HCT116 (cell line): ENCODE measurements around the gene DLEC1. TPM values are rescaled to one million over a fixed set of nuclear protein-coding genes. Genes with fewer than 3 reads are reported as not detected.

ENCODE experiments used
- ATAC-seq: fragments of 200-7000 bp; cut with Tn5 transposase; 2 replicates; pipeline ENCODE4 v1.9.1; 2020; ENCODE audit warnings: mild to moderate bottlenecking, moderate library complexity
- BruUV-seq: library from RNA; stranded (reverse); fragments of 400-500 nt; replicated peaks from 2 replicates; lab custom pipeline; 2021; lab: Mats Ljungman, UMichigan
- CTCF ChIA-PET: fragments of 300-600 bp; sonication (Branson Sonifier 250); formaldehyde crosslinking; loops from one replicate; lab custom pipeline; 2021; ENCODE audit warnings: antibody characterized with exemption; lab: Charles Lee
- POLR2A ChIA-PET: fragments of 300-600, 350-600 bp; sonication (Branson Sonifier 250); formaldehyde crosslinking; loops from one replicate; lab custom pipeline; 2021; ENCODE audit warnings: antibody characterized with exemption; lab: Charles Lee
- RAD21 ChIA-PET, 2 experiments: fragments of 300-600 bp; sonication (Branson Sonifier 250); formaldehyde crosslinking; loops; one replicate each; lab custom pipeline; 2023; ENCODE audit warnings: low total read pairs in 2 of 2; ENCODE audit not compliant: uncharacterized antibody in 2 of 2, unreplicated experiment in 2 of 2, low non-redundant PET in 1 of 2; lab: Charles Lee
- DNase-seq: peaks from one replicate; pipeline ENCODE4 v3.0.0-alpha.2; 2010; ENCODE audit warnings: low read depth, low spot score
- H2AFZ ChIP-seq: fragments of 200-600 bp; shearing (Covaris generic), sonication (generic); 2 replicates; pipeline ENCODE4 v1.6.1; 2017; ENCODE audit warnings: low read depth, mixed run types, mixed read lengths, antibody characterized with exemption, low read length; ENCODE audit not compliant: poor library complexity, severe bottlenecking
- H3K27ac ChIP-seq: 2 replicates; pipeline ENCODE4 v1.5.1; 2012; ENCODE audit warnings: low read depth, low read length
- H3K27me3 ChIP-seq: fragments of 200-600 bp; sonication (generic); 2 replicates; pipeline ENCODE4 v1.6.1; 2016; ENCODE audit warnings: mixed run types, low read length, mixed read lengths; ENCODE audit not compliant: insufficient read depth
- H3K36me3 ChIP-seq, 2 experiments: fragments of 200-500 bp in 1 of 2; fragments of 200-600 bp in 1 of 2; sonication (Bioruptor generic) in 1 of 2; sonication (generic) in 1 of 2; 2 replicates each; pipeline versions ENCODE4 v1.5.1 to v1.6.1; 2014 to 2016; ENCODE audit warnings: low read length in 2 of 2, inconsistent platforms in 1 of 2, mixed read lengths in 1 of 2, mixed run types in 1 of 2; ENCODE audit not compliant: insufficient read depth in 2 of 2, control insufficient read depth in 1 of 2
- H3K4me1 ChIP-seq, 2 experiments: fragments of 200-600 bp in 1 of 2; sonication (generic) in 1 of 2; 2 replicates each; pipeline versions ENCODE4 v1.5.1 to v1.6.1; 2012 to 2017; ENCODE audit warnings: low read length in 2 of 2, inconsistent platforms in 1 of 2, mild to moderate bottlenecking in 1 of 2, mixed read lengths in 1 of 2, mixed run types in 1 of 2, moderate library complexity in 1 of 2; ENCODE audit not compliant: insufficient read depth in 2 of 2, control insufficient read depth in 1 of 2
- H3K4me2 ChIP-seq: fragments of 200-600 bp; sonication (generic); 2 replicates; pipeline ENCODE4 v1.6.1; 2017; ENCODE audit warnings: mixed run types, low read length, mixed read lengths
- H3K4me3 ChIP-seq, 2 experiments: fragments of 200-600 bp in 1 of 2; sonication (generic) in 1 of 2; replicated peaks in 1 of 2; 2 replicates each; pipeline ENCODE4 v1.5.1; 2011 to 2016; ENCODE audit warnings: low read length in 2 of 2, control low read depth in 1 of 2, low read depth in 1 of 2, mild to moderate bottlenecking in 1 of 2, mixed read lengths in 1 of 2, mixed run types in 1 of 2
- H3K79me2 ChIP-seq: fragments of 200-600 bp; sonication (generic); 2 replicates; pipeline ENCODE4 v1.6.1; 2017; ENCODE audit warnings: mild to moderate bottlenecking, mixed run types, low read length, moderate library complexity, mixed read lengths; ENCODE audit not compliant: insufficient read depth
- H3K9ac ChIP-seq: fragments of 200-600 bp; sonication (generic); 2 replicates; pipeline ENCODE4 v1.6.1; 2016; ENCODE audit warnings: low read length, mixed read lengths
- H3K9me2 ChIP-seq: fragments of 200-600 bp; sonication (generic), shearing (Covaris generic); 2 replicates; pipeline ENCODE4 v1.6.1; 2017; ENCODE audit warnings: mixed run types, mild to moderate bottlenecking, moderate library complexity; ENCODE audit not compliant: insufficient read depth
- H3K9me3 ChIP-seq, 2 experiments: fragments of 200-500 bp in 1 of 2; fragments of 200-600 bp in 1 of 2; sonication (Bioruptor generic) in 1 of 2; sonication (generic) in 1 of 2; 2 replicates each; pipeline ENCODE4 v1.6.1; 2014 to 2017; ENCODE audit warnings: low read length in 2 of 2, mixed read lengths in 2 of 2, inconsistent platforms in 1 of 2, low read depth in 1 of 2, mild to moderate bottlenecking in 1 of 2, mixed run types in 1 of 2, moderate library complexity in 1 of 2; ENCODE audit not compliant: control insufficient read depth in 1 of 2, insufficient read depth in 1 of 2
- H4K20me1 ChIP-seq: fragments of 200-600 bp; sonication (generic), shearing (Covaris generic); 2 replicates; pipeline ENCODE4 v1.6.1; 2017; ENCODE audit warnings: mixed run types, mild to moderate bottlenecking, moderate library complexity; ENCODE audit not compliant: insufficient read depth
- ATF3 ChIP-seq: IDR thresholded peaks from 2 replicates; pipeline ENCODE4 v1.6.1; 2012
- CBX3 ChIP-seq: IDR thresholded peaks from 2 replicates; pipeline ENCODE4 v1.6.1; 2012; ENCODE audit warnings: low read depth
- CEBPB ChIP-seq: IDR thresholded peaks from 2 replicates; pipeline ENCODE4 v1.6.1; 2012; ENCODE audit warnings: low read depth
- EGR1 ChIP-seq: IDR thresholded peaks from 2 replicates; pipeline ENCODE4 v1.6.1; 2012; ENCODE audit warnings: low read depth
- ELF1 ChIP-seq: IDR thresholded peaks from 2 replicates; pipeline ENCODE4 v1.6.1; 2012; ENCODE audit warnings: low read depth, borderline replicate concordance
- EZH2 ChIP-seq: fragments of 200-600 bp; sonication (generic); IDR thresholded peaks from 2 replicates; pipeline ENCODE4 v1.6.1; 2017; ENCODE audit warnings: antibody characterized with exemption, mixed run types
- EZH2phosphoT487 ChIP-seq: fragments of 200-600 bp; IDR thresholded peaks from 2 replicates; pipeline ENCODE4 v1.6.1; 2018; ENCODE audit warnings: antibody characterized with exemption, borderline replicate concordance
- JUND ChIP-seq: IDR thresholded peaks from 2 replicates; pipeline ENCODE4 v1.6.1; 2012
- POLR2A ChIP-seq: IDR thresholded peaks from 2 replicates; pipeline ENCODE4 v1.7.0; 2011; ENCODE audit warnings: borderline replicate concordance; ENCODE audit not compliant: insufficient read depth, insufficient read length; ENCODE audit errors: extremely low read depth
- RAD21 ChIP-seq: IDR thresholded peaks from 2 replicates; pipeline ENCODE4 v1.6.1; 2012; ENCODE audit warnings: low read depth, mild to moderate bottlenecking
- SIN3A ChIP-seq: IDR thresholded peaks from 2 replicates; pipeline ENCODE4 v1.6.1; 2012; ENCODE audit warnings: low read depth
- SP1 ChIP-seq: IDR thresholded peaks from 2 replicates; pipeline ENCODE4 v1.6.1; 2012; ENCODE audit warnings: low read depth
- YY1 ChIP-seq: IDR thresholded peaks from 2 replicates; pipeline ENCODE4 v1.6.1; 2011; ENCODE audit warnings: low read length, low read depth, moderate library complexity, mild to moderate bottlenecking; ENCODE audit not compliant: insufficient replicate concordance; ENCODE audit errors: extremely low read depth
- ZFX ChIP-seq: fragments of 450-650 bp; IDR thresholded peaks from 2 replicates; pipeline ENCODE4 v1.6.1; 2017
- ZNF274 ChIP-seq: fragments of 200-500 bp; sonication (Bioruptor generic); IDR thresholded peaks from 2 replicates; pipeline ENCODE4 v1.6.1; 2014; ENCODE audit warnings: mild to moderate bottlenecking, low read depth, low read length, inconsistent platforms
- intact Hi-C: fragments of 100-400 bp; cut with micrococcal nuclease; formaldehyde crosslinking; loops from 2 replicates; pipeline ENCODE4 v1.10.0; 2022
- total RNA-seq: library from RNA; stranded (reverse); gene quantifications from one replicate; pipeline ENCODE4 v1.2.1, GENCODE V29; 2021; ENCODE audit not compliant: unreplicated experiment
- TF ChIP-seq, protein P1 (sequence below), 3 experiments: fragments of 200-600 bp in 1 of 3; sonication (generic) in 1 of 3; IDR thresholded peaks in 2 of 3; conservative IDR thresholded peaks in 1 of 3; 2 replicates each; pipeline ENCODE4 v1.5.1; 2012 to 2017; ENCODE audit warnings: low read depth in 2 of 3, low read length in 2 of 3, antibody characterized with exemption in 1 of 3, borderline replicate concordance in 1 of 3, control low read depth in 1 of 3, mild to moderate bottlenecking in 1 of 3, mixed read lengths in 1 of 3, mixed run types in 1 of 3, moderate library complexity in 1 of 3; ENCODE audit not compliant: insufficient read depth in 1 of 3
- TF ChIP-seq, protein P2 (sequence below): IDR thresholded peaks from 2 replicates; pipeline ENCODE4 v1.6.1; 2012
- TF ChIP-seq, protein P3 (sequence below): IDR thresholded peaks from 2 replicates; pipeline ENCODE4 v1.6.1; 2012; ENCODE audit warnings: low read depth

The DLEC1 gene
- total RNA-seq, 1 experiment from 2014 or later = 0.61 TPM

- no peak overlapping the region for H3K4me2 ChIP-seq
- H3K9me2 ChIP-seq = no peaks in the 10 kb centered on the region
- ChIA-PET CTCF (no interaction called here), POLR2A (no interaction called here), RAD21 (no interaction called here)
- H3K36me3 ChIP-seq = peaks cover 13 to 30% of the 10 kb centered on the region in 2 experiments; a peak in 3 of 4 replicates
- H4K20me1 ChIP-seq = no peaks in the 10 kb centered on the region
- no peaks in the 10 kb centered on the region for H3K9me3 ChIP-seq
- H3K4me3 ChIP-seq = no peak overlapping the region
- DNase-seq = no peak
- no peaks in the 10 kb centered on the region for H3K79me2 ChIP-seq
- no peak for ATAC-seq
- H3K27me3 ChIP-seq = no peaks in the 10 kb centered on the region
- no peak overlapping the region for H2AFZ ChIP-seq
- intact Hi-C loops = no loop called here
- no TSS peak for BruUV-seq
- no peak overlapping the region for H3K9ac ChIP-seq
- TF ChIP-seq EZH2phosphoT487 (no peak), SIN3A (no peak), SP1 (no peak), CBX3 (no peak), CEBPB (no peak), EZH2 (no peak), ELF1 (no peak), YY1 (no peak), EGR1 (no peak), ZNF274 (no peak), ZFX (no peak), ATF3 (no peak), JUND (no peak), POLR2A (no peak), RAD21 (no peak)
- TF ChIP-seq, protein P1, sequence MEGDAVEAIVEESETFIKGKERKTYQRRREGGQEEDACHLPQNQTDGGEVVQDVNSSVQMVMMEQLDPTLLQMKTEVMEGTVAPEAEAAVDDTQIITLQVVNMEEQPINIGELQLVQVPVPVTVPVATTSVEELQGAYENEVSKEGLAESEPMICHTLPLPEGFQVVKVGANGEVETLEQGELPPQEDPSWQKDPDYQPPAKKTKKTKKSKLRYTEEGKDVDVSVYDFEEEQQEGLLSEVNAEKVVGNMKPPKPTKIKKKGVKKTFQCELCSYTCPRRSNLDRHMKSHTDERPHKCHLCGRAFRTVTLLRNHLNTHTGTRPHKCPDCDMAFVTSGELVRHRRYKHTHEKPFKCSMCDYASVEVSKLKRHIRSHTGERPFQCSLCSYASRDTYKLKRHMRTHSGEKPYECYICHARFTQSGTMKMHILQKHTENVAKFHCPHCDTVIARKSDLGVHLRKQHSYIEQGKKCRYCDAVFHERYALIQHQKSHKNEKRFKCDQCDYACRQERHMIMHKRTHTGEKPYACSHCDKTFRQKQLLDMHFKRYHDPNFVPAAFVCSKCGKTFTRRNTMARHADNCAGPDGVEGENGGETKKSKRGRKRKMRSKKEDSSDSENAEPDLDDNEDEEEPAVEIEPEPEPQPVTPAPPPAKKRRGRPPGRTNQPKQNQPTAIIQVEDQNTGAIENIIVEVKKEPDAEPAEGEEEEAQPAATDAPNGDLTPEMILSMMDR (IDR thresholded peaks at IDR 0.05 in 2 of 3, conservative IDR thresholded peaks at IDR 0.05 in 1 of 3; ENCODE audit: borderline replicate concordance in 1 of 3, insufficient read depth in 1 of 3, low read depth in 2 of 3, low read length in 2 of 3) = no peak
- TF ChIP-seq, protein P2, sequence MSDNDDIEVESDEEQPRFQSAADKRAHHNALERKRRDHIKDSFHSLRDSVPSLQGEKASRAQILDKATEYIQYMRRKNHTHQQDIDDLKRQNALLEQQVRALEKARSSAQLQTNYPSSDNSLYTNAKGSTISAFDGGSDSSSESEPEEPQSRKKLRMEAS = no peak
- TF ChIP-seq, protein P3, sequence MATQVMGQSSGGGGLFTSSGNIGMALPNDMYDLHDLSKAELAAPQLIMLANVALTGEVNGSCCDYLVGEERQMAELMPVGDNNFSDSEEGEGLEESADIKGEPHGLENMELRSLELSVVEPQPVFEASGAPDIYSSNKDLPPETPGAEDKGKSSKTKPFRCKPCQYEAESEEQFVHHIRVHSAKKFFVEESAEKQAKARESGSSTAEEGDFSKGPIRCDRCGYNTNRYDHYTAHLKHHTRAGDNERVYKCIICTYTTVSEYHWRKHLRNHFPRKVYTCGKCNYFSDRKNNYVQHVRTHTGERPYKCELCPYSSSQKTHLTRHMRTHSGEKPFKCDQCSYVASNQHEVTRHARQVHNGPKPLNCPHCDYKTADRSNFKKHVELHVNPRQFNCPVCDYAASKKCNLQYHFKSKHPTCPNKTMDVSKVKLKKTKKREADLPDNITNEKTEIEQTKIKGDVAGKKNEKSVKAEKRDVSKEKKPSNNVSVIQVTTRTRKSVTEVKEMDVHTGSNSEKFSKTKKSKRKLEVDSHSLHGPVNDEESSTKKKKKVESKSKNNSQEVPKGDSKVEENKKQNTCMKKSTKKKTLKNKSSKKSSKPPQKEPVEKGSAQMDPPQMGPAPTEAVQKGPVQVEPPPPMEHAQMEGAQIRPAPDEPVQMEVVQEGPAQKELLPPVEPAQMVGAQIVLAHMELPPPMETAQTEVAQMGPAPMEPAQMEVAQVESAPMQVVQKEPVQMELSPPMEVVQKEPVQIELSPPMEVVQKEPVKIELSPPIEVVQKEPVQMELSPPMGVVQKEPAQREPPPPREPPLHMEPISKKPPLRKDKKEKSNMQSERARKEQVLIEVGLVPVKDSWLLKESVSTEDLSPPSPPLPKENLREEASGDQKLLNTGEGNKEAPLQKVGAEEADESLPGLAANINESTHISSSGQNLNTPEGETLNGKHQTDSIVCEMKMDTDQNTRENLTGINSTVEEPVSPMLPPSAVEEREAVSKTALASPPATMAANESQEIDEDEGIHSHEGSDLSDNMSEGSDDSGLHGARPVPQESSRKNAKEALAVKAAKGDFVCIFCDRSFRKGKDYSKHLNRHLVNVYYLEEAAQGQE = no peak
- no peak overlapping the region for H3K27ac ChIP-seq
- H3K4me1 ChIP-seq = peaks cover 0 to 4% of the 10 kb centered on the region in 2 experiments; a peak in 2 of 4 replicates
These were observed 82.9 kb downstream of the DLEC1 start for GRCh38 chr3:38121832-38122461.
